ENCODE data around the gene RXRA. TPM values are rescaled to one million over a fixed set of nuclear protein-coding genes. Genes with fewer than 3 reads are reported as not detected.

Gene RXRA
- total RNA-seq, 4 donors from 2014 or later: 17.1 to 84.6 (median 24.0) TPM

DNA sequence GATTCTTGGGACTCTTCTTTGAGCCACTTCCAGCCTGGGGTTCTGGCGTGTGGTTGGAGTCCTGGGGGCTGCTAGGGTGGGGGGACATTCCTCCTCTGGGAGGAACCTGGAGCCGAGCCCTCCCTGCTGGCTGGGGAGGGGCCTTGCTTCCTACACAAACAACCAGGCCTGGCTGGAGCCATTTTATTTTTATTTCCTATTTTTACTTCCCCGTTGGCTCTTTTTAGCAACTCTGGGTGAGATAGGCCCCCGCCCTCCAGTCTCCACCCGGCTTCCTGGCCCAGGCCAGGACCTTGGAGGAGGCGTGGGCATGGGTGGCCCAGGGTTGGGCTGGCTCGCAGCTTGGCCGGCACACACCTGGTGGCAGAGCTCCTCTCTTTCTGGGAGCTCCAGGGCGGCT is 15.1 kb downstream of the RXRA start:
- Histone ChIP-seq H3K9me3 (no peaks in the 10 kb centered on the region), H3K36me3 (no peaks in the 10 kb centered on the region), H3K4me1 (peaks cover 10 to 63% of the 10 kb centered on the region in 2 donors), H3K4me3 (no peak overlapping the region), H3K27ac (peak overlapping the region; percentile 26 to 28), H3K27me3 (no peaks in the 10 kb centered on the region)
- intact Hi-C loops (cut with DNase I; ENCODE audit: low total_unique reads): no loop called here
- TF ChIP-seq, protein P1, sequence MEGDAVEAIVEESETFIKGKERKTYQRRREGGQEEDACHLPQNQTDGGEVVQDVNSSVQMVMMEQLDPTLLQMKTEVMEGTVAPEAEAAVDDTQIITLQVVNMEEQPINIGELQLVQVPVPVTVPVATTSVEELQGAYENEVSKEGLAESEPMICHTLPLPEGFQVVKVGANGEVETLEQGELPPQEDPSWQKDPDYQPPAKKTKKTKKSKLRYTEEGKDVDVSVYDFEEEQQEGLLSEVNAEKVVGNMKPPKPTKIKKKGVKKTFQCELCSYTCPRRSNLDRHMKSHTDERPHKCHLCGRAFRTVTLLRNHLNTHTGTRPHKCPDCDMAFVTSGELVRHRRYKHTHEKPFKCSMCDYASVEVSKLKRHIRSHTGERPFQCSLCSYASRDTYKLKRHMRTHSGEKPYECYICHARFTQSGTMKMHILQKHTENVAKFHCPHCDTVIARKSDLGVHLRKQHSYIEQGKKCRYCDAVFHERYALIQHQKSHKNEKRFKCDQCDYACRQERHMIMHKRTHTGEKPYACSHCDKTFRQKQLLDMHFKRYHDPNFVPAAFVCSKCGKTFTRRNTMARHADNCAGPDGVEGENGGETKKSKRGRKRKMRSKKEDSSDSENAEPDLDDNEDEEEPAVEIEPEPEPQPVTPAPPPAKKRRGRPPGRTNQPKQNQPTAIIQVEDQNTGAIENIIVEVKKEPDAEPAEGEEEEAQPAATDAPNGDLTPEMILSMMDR (IDR thresholded peaks at IDR 0.05): no peak
- no peak for TF ChIP-seq POLR2A (IDR thresholded peaks at IDR 0.05)
- DNase-seq: no peak

DNA sequence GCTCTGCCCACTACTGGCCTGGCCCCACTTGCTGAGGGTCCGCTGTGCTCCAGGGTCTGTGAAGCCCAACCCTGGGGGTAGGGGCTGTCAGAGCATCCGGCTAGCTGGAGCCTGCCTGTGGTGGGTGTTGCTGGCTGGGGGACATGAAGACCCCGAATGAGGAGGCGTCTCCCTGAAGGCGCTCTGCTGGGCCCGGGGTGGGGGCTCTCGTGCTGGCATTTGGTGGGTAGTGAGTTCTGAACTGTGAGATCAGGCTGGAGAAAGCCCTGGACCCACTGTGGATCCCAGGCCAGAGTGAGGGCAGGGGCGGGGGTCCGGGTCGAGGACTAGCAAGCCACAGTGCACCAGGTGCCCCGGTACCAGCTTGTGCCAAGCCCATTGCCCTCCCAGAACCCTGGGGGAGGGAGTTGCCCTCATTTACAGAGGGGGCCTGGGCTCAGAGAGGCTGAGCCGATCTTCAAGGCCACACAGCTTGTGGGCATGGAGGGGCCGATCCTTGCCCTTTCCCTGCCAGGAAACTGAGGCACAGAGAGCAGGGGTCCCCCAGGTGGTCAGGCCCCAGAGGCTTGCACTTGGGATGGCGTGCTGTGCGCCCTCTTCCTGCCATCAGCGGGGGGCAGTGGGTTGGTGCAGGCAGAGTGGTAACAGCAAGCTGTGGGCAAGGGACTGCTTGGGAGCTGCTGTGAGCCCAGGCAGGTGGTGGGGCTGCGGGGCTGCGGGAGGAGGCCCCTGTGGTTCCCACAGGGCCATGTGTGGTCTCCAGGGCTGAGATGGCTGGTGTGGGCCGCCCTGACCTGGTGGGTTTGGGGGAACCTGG is 15.9 kb downstream of the RXRA start:
- intact Hi-C loops (cut with DNase I; ENCODE audit: low total_unique reads): no loop called here
- no peak overlapping the region for H3K4me3 ChIP-seq
- H3K9me3 ChIP-seq: no peaks in the 10 kb centered on the region
- TF ChIP-seq, protein P1 (IDR thresholded peaks at IDR 0.05): no peak
- no peak for TF ChIP-seq POLR2A (IDR thresholded peaks at IDR 0.05)
- H3K36me3 ChIP-seq: no peaks in the 10 kb centered on the region
- H3K27me3 ChIP-seq: no peaks in the 10 kb centered on the region
- H3K4me1 ChIP-seq: peaks cover 12 to 70% of the 10 kb centered on the region in 2 donors
- no peak for DNase-seq
- H3K27ac ChIP-seq: peak overlapping the region; percentile 17 to 28

DNA sequence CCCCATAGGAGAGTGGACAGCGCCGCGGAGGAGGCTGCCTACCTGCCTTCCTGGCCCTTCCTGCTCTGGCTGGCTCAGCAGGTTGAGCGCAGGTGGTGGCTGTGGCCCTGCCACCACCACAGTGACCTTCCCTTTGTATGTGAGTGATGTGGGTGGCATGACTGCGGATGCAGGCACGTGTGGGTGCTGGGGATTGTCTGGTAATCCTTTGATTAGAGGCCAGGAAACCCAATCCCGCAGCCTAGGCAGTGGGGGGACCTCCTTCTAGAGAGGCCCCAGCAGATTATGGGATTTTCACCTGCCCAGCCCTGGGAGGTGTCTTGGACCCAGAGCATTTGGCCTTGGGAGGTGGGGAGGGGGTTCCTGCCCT is 16.5 kb downstream of the RXRA start:
- no peak overlapping the region for H3K27ac ChIP-seq
- no peak overlapping the region for H3K4me3 ChIP-seq
- intact Hi-C loops (cut with DNase I; ENCODE audit: low total_unique reads): no loop called here
- no peaks in the 10 kb centered on the region for H3K36me3 ChIP-seq
- peaks cover 13 to 72% of the 10 kb centered on the region in 2 donors for H3K4me1 ChIP-seq
- no peaks in the 10 kb centered on the region for H3K27me3 ChIP-seq
- no peaks in the 10 kb centered on the region for H3K9me3 ChIP-seq
- TF ChIP-seq, protein P1 (IDR thresholded peaks at IDR 0.05): no peak
- TF ChIP-seq POLR2A (IDR thresholded peaks at IDR 0.05): no peak
- DNase-seq: no peak

DNA sequence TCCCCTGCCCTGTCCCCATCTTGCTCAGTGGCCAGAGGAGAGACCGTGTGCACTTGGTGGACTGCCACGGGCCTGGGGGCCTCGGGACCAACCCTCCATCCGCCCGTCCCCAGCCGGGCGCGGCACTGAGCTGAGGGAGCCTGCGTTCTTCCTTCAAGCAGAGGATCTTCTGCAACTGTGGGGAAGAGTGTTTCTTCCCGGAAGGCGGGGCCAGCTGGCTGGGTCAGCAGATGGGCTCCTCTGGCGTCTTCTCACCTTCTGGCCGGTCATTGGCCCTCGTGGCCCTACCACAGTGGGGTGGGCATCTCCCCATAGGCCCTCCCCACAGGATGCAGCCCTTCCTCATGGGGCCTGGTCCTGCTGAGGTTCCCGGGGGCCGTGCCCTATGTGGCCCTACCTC is 17.4 kb downstream of the RXRA start:
- Histone ChIP-seq H3K27me3 (no peaks in the 10 kb centered on the region), H3K4me1 (peaks cover 13 to 63% of the 10 kb centered on the region in 2 donors), H3K9me3 (no peaks in the 10 kb centered on the region), H3K27ac (no peak overlapping the region), H3K4me3 (no peak overlapping the region), H3K36me3 (no peaks in the 10 kb centered on the region)
- no peak for DNase-seq
- intact Hi-C loops (cut with DNase I; ENCODE audit: low total_unique reads): no loop called here
- TF ChIP-seq, protein P1 (IDR thresholded peaks at IDR 0.05): no peak
- no peak for TF ChIP-seq POLR2A (IDR thresholded peaks at IDR 0.05)

DNA sequence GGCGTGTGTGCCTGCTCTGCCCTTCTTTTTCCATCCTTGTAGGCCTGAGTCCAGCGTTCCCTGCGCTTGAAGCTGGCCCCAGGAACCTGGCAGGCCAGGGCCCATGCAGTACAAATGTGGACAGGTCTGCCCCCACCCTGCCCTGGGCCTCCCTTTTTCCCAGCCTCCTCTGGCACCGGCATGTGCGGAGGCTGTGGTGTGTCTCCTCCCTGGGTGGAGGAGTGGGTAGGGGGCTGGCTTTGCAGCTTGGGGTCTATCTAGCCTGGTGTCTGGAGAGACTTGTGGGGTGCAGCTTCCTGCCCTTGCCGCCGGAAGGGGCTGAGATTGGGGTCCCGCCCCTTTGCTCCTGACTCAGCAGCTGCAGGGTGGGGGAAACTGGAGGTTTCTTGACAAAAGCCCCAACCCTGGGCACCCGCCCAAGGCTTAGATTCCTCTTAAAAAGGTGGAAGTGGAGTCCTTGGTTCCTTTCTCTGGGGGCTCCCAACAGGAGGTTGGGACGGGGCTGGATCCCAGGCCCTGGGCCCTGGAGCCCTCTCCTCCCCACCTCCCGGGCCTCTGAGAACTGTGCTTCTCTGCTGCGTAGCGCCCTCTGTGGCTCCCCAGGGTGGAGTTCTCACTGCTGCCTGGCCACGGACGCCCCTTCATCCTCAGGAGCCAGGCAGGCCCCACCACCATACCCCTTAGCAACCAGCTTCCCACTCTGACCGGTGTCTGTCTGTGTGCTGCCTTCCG is 18.0 kb downstream of the RXRA start:
- Histone ChIP-seq H3K9me3 (no peaks in the 10 kb centered on the region), H3K27me3 (no peaks in the 10 kb centered on the region), H3K27ac (no peak overlapping the region), H3K4me3 (no peak overlapping the region), H3K36me3 (no peaks in the 10 kb centered on the region), H3K4me1 (peaks cover 13 to 62% of the 10 kb centered on the region in 2 donors)
- intact Hi-C loops (cut with DNase I; ENCODE audit: low total_unique reads): no loop called here
- TF ChIP-seq, protein P1 (IDR thresholded peaks at IDR 0.05): no peak
- TF ChIP-seq POLR2A (IDR thresholded peaks at IDR 0.05): no peak
- DNase-seq: no peak
